WTC11 (cell line): ENCODE data around the gene NTSR1. TPM values are rescaled to one million over a fixed set of nuclear protein-coding genes. Genes with fewer than 3 reads are reported as not detected.

Source experiments
- ATAC-seq: fragments of 200-7000 bp; cut with Tn5 transposase; 2 replicates; pipeline ENCODE4 v1.10.0; 2021; ENCODE audit warnings: mild to moderate bottlenecking, moderate library complexity
- CTCF ChIA-PET: fragments of 300-600 bp; sonication (Branson Sonifier 250); formaldehyde crosslinking; loops from one replicate; lab custom pipeline; 2021; ENCODE audit warnings: antibody characterized with exemption; lab: Charles Lee
- POLR2A ChIA-PET: fragments of 350-600 bp; sonication (Branson Sonifier 250); formaldehyde crosslinking; loops from one replicate; lab custom pipeline; 2021; ENCODE audit warnings: antibody characterized with exemption; lab: Charles Lee
- DNase-seq: peaks from one replicate; pipeline ENCODE4 v3.0.0; 2021; ENCODE audit warnings: low spot score
- H3K27ac Mint-ChIP-seq: 2 replicates; pipeline ENCODE4 v1.8.0; 2021; ENCODE audit warnings: mixed read lengths
- H3K27me3 Mint-ChIP-seq: 2 replicates; pipeline ENCODE4 v1.8.0; 2021; ENCODE audit warnings: low read depth, mild to moderate bottlenecking, moderate library complexity, mixed read lengths
- H3K36me3 Mint-ChIP-seq: 2 replicates; pipeline ENCODE4 v1.8.0; 2021; ENCODE audit warnings: mixed read lengths
- H3K4me1 Mint-ChIP-seq: 2 replicates; pipeline ENCODE4 v1.8.0; 2022; ENCODE audit warnings: mixed read lengths
- H3K4me3 Mint-ChIP-seq: 2 replicates; pipeline ENCODE4 v1.8.0; 2021; ENCODE audit warnings: mild to moderate bottlenecking, moderate library complexity, mixed read lengths
- H3K9me3 Mint-ChIP-seq: 2 replicates; pipeline ENCODE4 v1.8.0; 2021; ENCODE audit warnings: mixed read lengths
- CBFB ChIP-seq: sonication (generic); formaldehyde crosslinking; IDR thresholded peaks from 2 replicates; pipeline ENCODE4 v1.8.1; 2022; ENCODE audit warnings: mild to moderate bottlenecking, low read depth, missing genetic modification reagents
- CREB1 ChIP-seq: sonication (generic); formaldehyde crosslinking; IDR thresholded peaks from 2 replicates; pipeline ENCODE4 v1.8.0; 2023; ENCODE audit warnings: mild to moderate bottlenecking, missing genetic modification reagents
- FOXJ3 ChIP-seq: sonication (generic); formaldehyde crosslinking; IDR thresholded peaks from 2 replicates; pipeline ENCODE4 v1.9.0; 2021; ENCODE audit warnings: missing genetic modification reagents, mild to moderate bottlenecking, borderline replicate concordance
- NFYB ChIP-seq: sonication (generic); formaldehyde crosslinking; conservative IDR thresholded peaks from 2 replicates; pipeline ENCODE4 v1.8.0; 2022; ENCODE audit warnings: low read depth, missing genetic modification reagents
- NR3C1 ChIP-seq: sonication (generic); formaldehyde crosslinking; conservative IDR thresholded peaks from 2 replicates; pipeline ENCODE4 v1.8.1; 2023; ENCODE audit warnings: low read depth, mild to moderate bottlenecking, missing genetic modification reagents
- PRRX2 ChIP-seq: fragments of 250-450 bp; sonication (Bioruptor Pico); IDR thresholded peaks from 2 replicates; pipeline ENCODE4 v1.8.0; 2021; ENCODE audit warnings: mild to moderate bottlenecking
- SOX15 ChIP-seq: fragments of 250-450 bp; sonication (Bioruptor Pico); IDR thresholded peaks from 2 replicates; pipeline ENCODE4 v1.9.0; 2021; ENCODE audit warnings: mild to moderate bottlenecking
- TEAD4 ChIP-seq: sonication (generic); formaldehyde crosslinking; IDR thresholded peaks from 2 replicates; pipeline ENCODE4 v1.8.0; 2022; ENCODE audit warnings: mild to moderate bottlenecking, missing genetic modification reagents
- ZNF121 ChIP-seq: sonication (generic); formaldehyde crosslinking; IDR thresholded peaks from 2 replicates; pipeline ENCODE4 v1.8.0; 2023; ENCODE audit warnings: missing genetic modification reagents
- ZNF416 ChIP-seq: fragments of 250-450 bp; sonication (Bioruptor Pico); IDR thresholded peaks from 2 replicates; pipeline ENCODE4 v1.9.0; 2021; ENCODE audit warnings: mild to moderate bottlenecking, inconsistent platforms
- ZNF423 ChIP-seq: fragments of 250-450 bp; sonication (Bioruptor Pico); IDR thresholded peaks from 2 replicates; pipeline ENCODE4 v2.1.2; 2022; ENCODE audit warnings: mild to moderate bottlenecking, moderate library complexity
- ZNF671 ChIP-seq: fragments of 250-450 bp; sonication (Bioruptor Pico); IDR thresholded peaks from 2 replicates; pipeline ENCODE4 v1.8.0; 2021; ENCODE audit warnings: mild to moderate bottlenecking
- total RNA-seq: library from RNA; stranded (reverse); gene quantifications from 3 replicates; pipeline ENCODE4 v1.2.3, GENCODE V29; 2021
- TF ChIP-seq, protein P1 (sequence below): fragments of 200-600 bp; IDR thresholded peaks from 2 replicates; pipeline ENCODE4 v1.8.0; 2022; ENCODE audit warnings: antibody characterized with exemption
- TF ChIP-seq, protein P2 (sequence below): sonication (generic); formaldehyde crosslinking; IDR thresholded peaks from 2 replicates; pipeline ENCODE4 v1.8.0; 2023; ENCODE audit warnings: mild to moderate bottlenecking, missing genetic modification reagents
- TF ChIP-seq, protein P3 (sequence below): fragments of 250-450 bp; sonication (Bioruptor Pico); IDR thresholded peaks from 2 replicates; pipeline ENCODE4 v1.9.0; 2021; ENCODE audit warnings: mild to moderate bottlenecking, borderline replicate concordance
- TF ChIP-seq, protein P4 (sequence below): fragments of 250-450 bp; sonication (Bioruptor Pico); IDR thresholded peaks from 2 replicates; pipeline ENCODE4 v1.9.0; 2021; ENCODE audit warnings: mild to moderate bottlenecking
- TF ChIP-seq, protein P5 (sequence below): fragments of 250-450 bp; sonication (Bioruptor Pico); IDR thresholded peaks from 2 replicates; pipeline ENCODE4 v1.9.0; 2021; ENCODE audit warnings: mild to moderate bottlenecking
- TF ChIP-seq, protein P6 (sequence below): sonication (generic); formaldehyde crosslinking; IDR thresholded peaks from 2 replicates; pipeline ENCODE4 v1.8.1; 2022; ENCODE audit warnings: mild to moderate bottlenecking, moderate library complexity, missing genetic modification reagents

NTSR1 gene
- total RNA-seq, 1 experiment from 2014 or later: 0.63 TPM

DNA sequence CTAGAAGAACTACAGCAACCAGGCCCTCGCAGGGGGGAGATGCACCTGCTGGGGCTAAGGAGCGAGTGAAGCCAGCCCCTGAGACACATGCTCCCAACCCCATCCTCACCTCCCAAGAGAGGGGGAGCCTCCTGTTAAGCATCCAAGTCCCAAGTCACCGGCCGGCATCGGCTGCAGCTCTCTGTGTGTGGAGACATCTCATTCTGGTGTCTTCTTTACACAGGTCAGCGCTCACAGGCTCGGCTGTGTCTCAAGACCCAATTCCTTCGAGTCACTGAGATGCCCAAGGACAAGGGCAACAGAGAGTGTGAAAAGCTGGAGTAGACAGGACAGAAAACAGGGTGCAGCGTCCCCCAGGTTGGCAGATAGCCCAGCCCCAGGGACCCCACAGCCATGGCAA lies 66.6 kb downstream of the NTSR1 start:
- Mint-ChIP-seq H3K4me3 (no peak overlapping the region), H3K27me3 (no peaks in the 10 kb centered on the region), H3K36me3 (no peaks in the 10 kb centered on the region), H3K27ac (no peak overlapping the region), H3K9me3 (no peaks in the 10 kb centered on the region), H3K4me1 (peaks cover 7% of the 10 kb centered on the region)
- no peak for DNase-seq
- CTCF ChIA-PET: interaction anchor here (1.3 to 1.5 kb wide), 2 partner anchors 12 to 16 kb away, joined by 4 to 5 read pairs; no protein-coding TSS in a partner anchor
- no peak for ATAC-seq
- POLR2A ChIA-PET: no interaction called here
- TF ChIP-seq ZNF671 (CRISPR knock-in tag) (no peak), PRRX2 (CRISPR knock-in tag) (no peak), NR3C1 (CRISPR knock-in tag) (no peak), ZNF416 (no peak), SOX15 (CRISPR knock-in tag) (no peak), NFYB (CRISPR knock-in tag) (no peak), CBFB (CRISPR knock-in tag) (no peak), ZNF121 (CRISPR knock-in tag) (no peak), TEAD4 (CRISPR knock-in tag) (no peak), CREB1 (CRISPR knock-in tag) (no peak), FOXJ3 (CRISPR knock-in tag) (no peak), ZNF423 (CRISPR knock-in tag) (no peak)
- TF ChIP-seq, protein P1, sequence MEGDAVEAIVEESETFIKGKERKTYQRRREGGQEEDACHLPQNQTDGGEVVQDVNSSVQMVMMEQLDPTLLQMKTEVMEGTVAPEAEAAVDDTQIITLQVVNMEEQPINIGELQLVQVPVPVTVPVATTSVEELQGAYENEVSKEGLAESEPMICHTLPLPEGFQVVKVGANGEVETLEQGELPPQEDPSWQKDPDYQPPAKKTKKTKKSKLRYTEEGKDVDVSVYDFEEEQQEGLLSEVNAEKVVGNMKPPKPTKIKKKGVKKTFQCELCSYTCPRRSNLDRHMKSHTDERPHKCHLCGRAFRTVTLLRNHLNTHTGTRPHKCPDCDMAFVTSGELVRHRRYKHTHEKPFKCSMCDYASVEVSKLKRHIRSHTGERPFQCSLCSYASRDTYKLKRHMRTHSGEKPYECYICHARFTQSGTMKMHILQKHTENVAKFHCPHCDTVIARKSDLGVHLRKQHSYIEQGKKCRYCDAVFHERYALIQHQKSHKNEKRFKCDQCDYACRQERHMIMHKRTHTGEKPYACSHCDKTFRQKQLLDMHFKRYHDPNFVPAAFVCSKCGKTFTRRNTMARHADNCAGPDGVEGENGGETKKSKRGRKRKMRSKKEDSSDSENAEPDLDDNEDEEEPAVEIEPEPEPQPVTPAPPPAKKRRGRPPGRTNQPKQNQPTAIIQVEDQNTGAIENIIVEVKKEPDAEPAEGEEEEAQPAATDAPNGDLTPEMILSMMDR: no peak
- TF ChIP-seq, protein P2, sequence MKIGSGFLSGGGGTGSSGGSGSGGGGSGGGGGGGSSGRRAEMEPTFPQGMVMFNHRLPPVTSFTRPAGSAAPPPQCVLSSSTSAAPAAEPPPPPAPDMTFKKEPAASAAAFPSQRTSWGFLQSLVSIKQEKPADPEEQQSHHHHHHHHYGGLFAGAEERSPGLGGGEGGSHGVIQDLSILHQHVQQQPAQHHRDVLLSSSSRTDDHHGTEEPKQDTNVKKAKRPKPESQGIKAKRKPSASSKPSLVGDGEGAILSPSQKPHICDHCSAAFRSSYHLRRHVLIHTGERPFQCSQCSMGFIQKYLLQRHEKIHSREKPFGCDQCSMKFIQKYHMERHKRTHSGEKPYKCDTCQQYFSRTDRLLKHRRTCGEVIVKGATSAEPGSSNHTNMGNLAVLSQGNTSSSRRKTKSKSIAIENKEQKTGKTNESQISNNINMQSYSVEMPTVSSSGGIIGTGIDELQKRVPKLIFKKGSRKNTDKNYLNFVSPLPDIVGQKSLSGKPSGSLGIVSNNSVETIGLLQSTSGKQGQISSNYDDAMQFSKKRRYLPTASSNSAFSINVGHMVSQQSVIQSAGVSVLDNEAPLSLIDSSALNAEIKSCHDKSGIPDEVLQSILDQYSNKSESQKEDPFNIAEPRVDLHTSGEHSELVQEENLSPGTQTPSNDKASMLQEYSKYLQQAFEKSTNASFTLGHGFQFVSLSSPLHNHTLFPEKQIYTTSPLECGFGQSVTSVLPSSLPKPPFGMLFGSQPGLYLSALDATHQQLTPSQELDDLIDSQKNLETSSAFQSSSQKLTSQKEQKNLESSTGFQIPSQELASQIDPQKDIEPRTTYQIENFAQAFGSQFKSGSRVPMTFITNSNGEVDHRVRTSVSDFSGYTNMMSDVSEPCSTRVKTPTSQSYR (CRISPR knock-in tag): no peak
- TF ChIP-seq, protein P3, sequence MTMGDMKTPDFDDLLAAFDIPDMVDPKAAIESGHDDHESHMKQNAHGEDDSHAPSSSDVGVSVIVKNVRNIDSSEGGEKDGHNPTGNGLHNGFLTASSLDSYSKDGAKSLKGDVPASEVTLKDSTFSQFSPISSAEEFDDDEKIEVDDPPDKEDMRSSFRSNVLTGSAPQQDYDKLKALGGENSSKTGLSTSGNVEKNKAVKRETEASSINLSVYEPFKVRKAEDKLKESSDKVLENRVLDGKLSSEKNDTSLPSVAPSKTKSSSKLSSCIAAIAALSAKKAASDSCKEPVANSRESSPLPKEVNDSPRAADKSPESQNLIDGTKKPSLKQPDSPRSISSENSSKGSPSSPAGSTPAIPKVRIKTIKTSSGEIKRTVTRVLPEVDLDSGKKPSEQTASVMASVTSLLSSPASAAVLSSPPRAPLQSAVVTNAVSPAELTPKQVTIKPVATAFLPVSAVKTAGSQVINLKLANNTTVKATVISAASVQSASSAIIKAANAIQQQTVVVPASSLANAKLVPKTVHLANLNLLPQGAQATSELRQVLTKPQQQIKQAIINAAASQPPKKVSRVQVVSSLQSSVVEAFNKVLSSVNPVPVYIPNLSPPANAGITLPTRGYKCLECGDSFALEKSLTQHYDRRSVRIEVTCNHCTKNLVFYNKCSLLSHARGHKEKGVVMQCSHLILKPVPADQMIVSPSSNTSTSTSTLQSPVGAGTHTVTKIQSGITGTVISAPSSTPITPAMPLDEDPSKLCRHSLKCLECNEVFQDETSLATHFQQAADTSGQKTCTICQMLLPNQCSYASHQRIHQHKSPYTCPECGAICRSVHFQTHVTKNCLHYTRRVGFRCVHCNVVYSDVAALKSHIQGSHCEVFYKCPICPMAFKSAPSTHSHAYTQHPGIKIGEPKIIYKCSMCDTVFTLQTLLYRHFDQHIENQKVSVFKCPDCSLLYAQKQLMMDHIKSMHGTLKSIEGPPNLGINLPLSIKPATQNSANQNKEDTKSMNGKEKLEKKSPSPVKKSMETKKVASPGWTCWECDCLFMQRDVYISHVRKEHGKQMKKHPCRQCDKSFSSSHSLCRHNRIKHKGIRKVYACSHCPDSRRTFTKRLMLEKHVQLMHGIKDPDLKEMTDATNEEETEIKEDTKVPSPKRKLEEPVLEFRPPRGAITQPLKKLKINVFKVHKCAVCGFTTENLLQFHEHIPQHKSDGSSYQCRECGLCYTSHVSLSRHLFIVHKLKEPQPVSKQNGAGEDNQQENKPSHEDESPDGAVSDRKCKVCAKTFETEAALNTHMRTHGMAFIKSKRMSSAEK (CRISPR knock-in tag): no peak
- TF ChIP-seq, protein P4, sequence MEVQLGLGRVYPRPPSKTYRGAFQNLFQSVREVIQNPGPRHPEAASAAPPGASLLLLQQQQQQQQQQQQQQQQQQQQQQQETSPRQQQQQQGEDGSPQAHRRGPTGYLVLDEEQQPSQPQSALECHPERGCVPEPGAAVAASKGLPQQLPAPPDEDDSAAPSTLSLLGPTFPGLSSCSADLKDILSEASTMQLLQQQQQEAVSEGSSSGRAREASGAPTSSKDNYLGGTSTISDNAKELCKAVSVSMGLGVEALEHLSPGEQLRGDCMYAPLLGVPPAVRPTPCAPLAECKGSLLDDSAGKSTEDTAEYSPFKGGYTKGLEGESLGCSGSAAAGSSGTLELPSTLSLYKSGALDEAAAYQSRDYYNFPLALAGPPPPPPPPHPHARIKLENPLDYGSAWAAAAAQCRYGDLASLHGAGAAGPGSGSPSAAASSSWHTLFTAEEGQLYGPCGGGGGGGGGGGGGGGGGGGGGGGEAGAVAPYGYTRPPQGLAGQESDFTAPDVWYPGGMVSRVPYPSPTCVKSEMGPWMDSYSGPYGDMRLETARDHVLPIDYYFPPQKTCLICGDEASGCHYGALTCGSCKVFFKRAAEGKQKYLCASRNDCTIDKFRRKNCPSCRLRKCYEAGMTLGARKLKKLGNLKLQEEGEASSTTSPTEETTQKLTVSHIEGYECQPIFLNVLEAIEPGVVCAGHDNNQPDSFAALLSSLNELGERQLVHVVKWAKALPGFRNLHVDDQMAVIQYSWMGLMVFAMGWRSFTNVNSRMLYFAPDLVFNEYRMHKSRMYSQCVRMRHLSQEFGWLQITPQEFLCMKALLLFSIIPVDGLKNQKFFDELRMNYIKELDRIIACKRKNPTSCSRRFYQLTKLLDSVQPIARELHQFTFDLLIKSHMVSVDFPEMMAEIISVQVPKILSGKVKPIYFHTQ: no peak
- TF ChIP-seq, protein P5, sequence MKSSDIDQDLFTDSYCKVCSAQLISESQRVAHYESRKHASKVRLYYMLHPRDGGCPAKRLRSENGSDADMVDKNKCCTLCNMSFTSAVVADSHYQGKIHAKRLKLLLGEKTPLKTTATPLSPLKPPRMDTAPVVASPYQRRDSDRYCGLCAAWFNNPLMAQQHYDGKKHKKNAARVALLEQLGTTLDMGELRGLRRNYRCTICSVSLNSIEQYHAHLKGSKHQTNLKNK (CRISPR knock-in tag): no peak
- TF ChIP-seq, protein P6, sequence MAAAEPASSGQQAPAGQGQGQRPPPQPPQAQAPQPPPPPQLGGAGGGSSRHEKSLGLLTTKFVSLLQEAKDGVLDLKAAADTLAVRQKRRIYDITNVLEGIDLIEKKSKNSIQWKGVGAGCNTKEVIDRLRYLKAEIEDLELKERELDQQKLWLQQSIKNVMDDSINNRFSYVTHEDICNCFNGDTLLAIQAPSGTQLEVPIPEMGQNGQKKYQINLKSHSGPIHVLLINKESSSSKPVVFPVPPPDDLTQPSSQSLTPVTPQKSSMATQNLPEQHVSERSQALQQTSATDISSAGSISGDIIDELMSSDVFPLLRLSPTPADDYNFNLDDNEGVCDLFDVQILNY: no peak
